ENCODE measurements around the gene YEATS2. TPM values are rescaled to one million over a fixed set of nuclear protein-coding genes. Genes with fewer than 3 reads are reported as not detected.
A peak's percentile ranks its signal among the peaks of the same experiment; 100 is the strongest.

The YEATS2 gene
- polyA plus RNA-seq, 4 donors, result 3.5 to 19.2 (median 6.0) TPM

GRCh38 chr3:183802989-183803388 is 105.4 kb downstream of the YEATS2 start:
- no peaks in the 10 kb centered on the region for H3K9me3 ChIP-seq (ENCODE audit: control insufficient read depth in 2 of 2, insufficient read depth in 1 of 2, low read depth in 1 of 2, low read length in 1 of 2)
- no peak overlapping the region for H3K4me3 ChIP-seq (ENCODE audit: low read depth in 1 of 3, low read length in 3 of 3)
- FAIRE-seq (no peak), DNase-seq (no peak)
- H3K27me3 ChIP-seq (ENCODE audit: control insufficient read depth in 3 of 3, insufficient read depth in 3 of 3, low read length in 3 of 3), result no peaks in the 10 kb centered on the region
- 83 to 88% (median 85%) methylated on average over 6 of the region's 6 CpGs for WGBS, 3 donors
- no peak overlapping the region for H3K27ac ChIP-seq (ENCODE audit: low read depth in 1 of 3, low read length in 2 of 3)
- no peaks in the 10 kb centered on the region for H3K4me1 ChIP-seq (ENCODE audit: control insufficient read depth in 3 of 3, insufficient read depth in 2 of 3, low read depth in 1 of 3, low read length in 2 of 3)
- peaks cover 21 to 73% (median 34%) of the 10 kb centered on the region in 3 donors for H3K36me3 ChIP-seq (ENCODE audit: control insufficient read depth in 3 of 3, insufficient read depth in 2 of 3, low read depth in 1 of 3, low read length in 3 of 3)

GRCh38 chr3:183807209-183807728 is 109.7 kb downstream of the YEATS2 start:
- Histone ChIP-seq H3K36me3 (ENCODE audit: control insufficient read depth in 3 of 3, insufficient read depth in 2 of 3, low read depth in 1 of 3, low read length in 3 of 3) (peaks cover 14 to 75% (median 24%) of the 10 kb centered on the region in 3 donors), H3K4me1 (ENCODE audit: control insufficient read depth in 3 of 3, insufficient read depth in 2 of 3, low read depth in 1 of 3, low read length in 2 of 3) (peaks cover 0 to 7% (median 0%) of the 10 kb centered on the region in 3 donors), H3K9me3 (ENCODE audit: control insufficient read depth in 2 of 2, insufficient read depth in 1 of 2, low read depth in 1 of 2, low read length in 1 of 2) (no peaks in the 10 kb centered on the region), H3K27ac (ENCODE audit: low read depth in 1 of 3, low read length in 2 of 3) (no peak overlapping the region), H3K4me3 (ENCODE audit: low read depth in 1 of 3, low read length in 3 of 3) (no peak overlapping the region), H3K27me3 (ENCODE audit: control insufficient read depth in 3 of 3, insufficient read depth in 3 of 3, low read length in 3 of 3) (no peaks in the 10 kb centered on the region)
- DNase-seq (peak; percentile 7 to 11), FAIRE-seq (no peak)
- WGBS, 3 donors, result 87 to 93% (median 93%) methylated on average over 12 of the region's 12 CpGs

DNA sequence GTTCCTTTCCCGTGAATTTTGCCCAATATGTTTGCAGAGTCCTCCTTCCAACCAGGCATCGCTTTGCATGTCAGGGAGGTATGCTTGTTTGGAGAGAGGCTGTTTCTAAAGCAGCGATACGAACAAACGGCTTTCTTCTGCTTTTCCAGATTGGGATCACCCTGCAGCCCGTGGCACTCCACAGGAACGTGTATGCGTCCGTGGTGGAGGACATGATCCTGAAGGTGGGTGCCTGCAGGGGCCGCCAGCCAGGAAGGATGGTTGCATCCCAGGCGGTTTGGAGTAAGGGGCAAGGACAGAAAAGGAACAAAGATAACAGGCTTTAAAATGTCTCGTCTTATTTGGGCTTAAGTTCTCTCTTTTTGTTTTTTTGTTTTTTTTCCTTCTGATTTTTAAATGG is 110.3 kb downstream of the YEATS2 start:
- no peaks in the 10 kb centered on the region for H3K27me3 ChIP-seq (ENCODE audit: control insufficient read depth in 3 of 3, insufficient read depth in 3 of 3, low read length in 3 of 3)
- H3K36me3 ChIP-seq (ENCODE audit: control insufficient read depth in 3 of 3, insufficient read depth in 2 of 3, low read depth in 1 of 3, low read length in 3 of 3), result peaks cover 14 to 71% (median 22%) of the 10 kb centered on the region in 3 donors
- FAIRE-seq, result no peak
- H3K9me3 ChIP-seq (ENCODE audit: control insufficient read depth in 2 of 2, insufficient read depth in 1 of 2, low read depth in 1 of 2, low read length in 1 of 2), result no peaks in the 10 kb centered on the region
- H3K4me1 ChIP-seq (ENCODE audit: control insufficient read depth in 3 of 3, insufficient read depth in 2 of 3, low read depth in 1 of 3, low read length in 2 of 3), result peaks cover 0 to 7% (median 0%) of the 10 kb centered on the region in 3 donors
- H3K4me3 ChIP-seq (ENCODE audit: low read depth in 1 of 3, low read length in 3 of 3), result no peak overlapping the region
- DNase-seq, result no peak
- no peak overlapping the region for H3K27ac ChIP-seq (ENCODE audit: low read depth in 1 of 3, low read length in 2 of 3)
- WGBS, 3 donors, result 96 to 97% (median 97%) methylated on average over 12 of the region's 12 CpGs

GRCh38 chr3:183808355-183808754 is 110.8 kb downstream of the YEATS2 start:
- Histone ChIP-seq H3K9me3 (ENCODE audit: control insufficient read depth in 2 of 2, insufficient read depth in 1 of 2, low read depth in 1 of 2, low read length in 1 of 2) (no peaks in the 10 kb centered on the region), H3K27me3 (ENCODE audit: control insufficient read depth in 3 of 3, insufficient read depth in 3 of 3, low read length in 3 of 3) (no peaks in the 10 kb centered on the region), H3K27ac (ENCODE audit: low read depth in 1 of 3, low read length in 2 of 3) (no peak overlapping the region), H3K4me3 (ENCODE audit: low read depth in 1 of 3, low read length in 3 of 3) (no peak overlapping the region), H3K36me3 (ENCODE audit: control insufficient read depth in 3 of 3, insufficient read depth in 2 of 3, low read depth in 1 of 3, low read length in 3 of 3) (peaks cover 14 to 71% (median 20%) of the 10 kb centered on the region in 3 donors), H3K4me1 (ENCODE audit: control insufficient read depth in 3 of 3, insufficient read depth in 2 of 3, low read depth in 1 of 3, low read length in 2 of 3) (peaks cover 0 to 7% (median 0%) of the 10 kb centered on the region in 3 donors)
- FAIRE-seq (no peak), DNase-seq (no peak)
- WGBS, 3 donors, result 94 to 97% (median 95%) methylated on average over 11 of the region's 11 CpGs

DNA sequence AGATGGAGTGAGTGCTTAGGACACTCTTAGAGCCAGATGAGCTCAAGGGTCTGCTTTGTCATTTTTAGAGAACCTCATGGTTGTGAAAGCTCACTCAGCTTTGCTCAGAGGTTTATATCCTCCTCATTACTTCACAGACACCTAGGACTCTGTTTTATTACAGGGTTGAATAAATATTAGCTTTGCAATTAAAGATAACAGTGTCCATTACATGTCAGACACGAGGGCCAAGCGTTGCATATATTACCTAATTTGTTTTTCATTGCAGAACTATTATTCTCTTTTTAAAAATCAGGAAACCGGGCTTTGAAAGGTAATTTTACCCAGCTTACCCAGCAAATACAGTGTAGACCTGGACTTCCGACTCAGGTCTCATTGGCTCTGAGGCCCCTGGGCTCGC is 111.7 kb downstream of the YEATS2 start:
- no peaks in the 10 kb centered on the region for H3K27me3 ChIP-seq (ENCODE audit: control insufficient read depth in 3 of 3, insufficient read depth in 3 of 3, low read length in 3 of 3)
- H3K4me1 ChIP-seq (ENCODE audit: control insufficient read depth in 3 of 3, insufficient read depth in 2 of 3, low read depth in 1 of 3, low read length in 2 of 3), result peaks cover 0 to 7% (median 0%) of the 10 kb centered on the region in 3 donors
- 41 to 74% (median 44%) methylated on average over 5 of the region's 5 CpGs for WGBS, 3 donors
- no peak for FAIRE-seq
- DNase-seq, result peak; percentile 50 to 64
- peaks cover 14 to 67% (median 14%) of the 10 kb centered on the region in 3 donors for H3K36me3 ChIP-seq (ENCODE audit: control insufficient read depth in 3 of 3, insufficient read depth in 2 of 3, low read depth in 1 of 3, low read length in 3 of 3)
- no peak overlapping the region for H3K4me3 ChIP-seq (ENCODE audit: low read depth in 1 of 3, low read length in 3 of 3)
- H3K27ac ChIP-seq (ENCODE audit: low read depth in 1 of 3, low read length in 2 of 3), result no peak overlapping the region
- no peaks in the 10 kb centered on the region for H3K9me3 ChIP-seq (ENCODE audit: control insufficient read depth in 2 of 2, insufficient read depth in 1 of 2, low read depth in 1 of 2, low read length in 1 of 2)

GRCh38 chr3:183810643-183811594 is 113.3 kb downstream of the YEATS2 start:
- no peak overlapping the region for H3K27ac ChIP-seq (ENCODE audit: low read depth in 1 of 3, low read length in 2 of 3)

DNA sequence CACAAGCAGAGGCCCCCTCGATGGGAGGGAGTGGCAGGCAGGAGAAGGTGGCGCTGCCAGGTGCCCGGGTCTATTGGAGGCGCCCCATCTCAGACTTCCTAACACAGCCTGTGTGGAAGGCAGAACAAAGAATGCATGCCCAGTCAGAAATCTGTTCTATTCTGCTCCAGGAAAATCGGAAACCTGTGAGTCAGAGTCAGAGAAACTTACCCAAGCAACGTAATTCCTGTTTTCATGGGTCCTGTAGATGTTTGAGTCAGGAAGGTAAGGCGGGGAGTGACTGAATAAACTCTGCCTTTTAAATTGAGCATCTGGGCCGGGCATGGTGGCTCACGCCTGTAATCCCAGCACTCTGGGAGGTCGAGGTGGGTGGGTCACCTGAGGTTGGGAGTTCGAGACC is 114.0 kb downstream of the YEATS2 start:
- H3K27me3 ChIP-seq (ENCODE audit: control insufficient read depth in 3 of 3, insufficient read depth in 3 of 3, low read length in 3 of 3), result no peaks in the 10 kb centered on the region
- no peaks in the 10 kb centered on the region for H3K9me3 ChIP-seq (ENCODE audit: control insufficient read depth in 2 of 2, insufficient read depth in 1 of 2, low read depth in 1 of 2, low read length in 1 of 2)
- peaks cover 8 to 63% (median 12%) of the 10 kb centered on the region in 3 donors for H3K36me3 ChIP-seq (ENCODE audit: control insufficient read depth in 3 of 3, insufficient read depth in 2 of 3, low read depth in 1 of 3, low read length in 3 of 3)
- DNase-seq, result no peak
- WGBS, 3 donors, result 92 to 95% (median 92%) methylated on average over 11 of the region's 11 CpGs
- H3K4me1 ChIP-seq (ENCODE audit: control insufficient read depth in 3 of 3, insufficient read depth in 2 of 3, low read depth in 1 of 3, low read length in 2 of 3), result peaks cover 0 to 7% (median 0%) of the 10 kb centered on the region in 3 donors
- H3K27ac ChIP-seq (ENCODE audit: low read depth in 1 of 3, low read length in 2 of 3), result no peak overlapping the region
- H3K4me3 ChIP-seq (ENCODE audit: low read depth in 1 of 3, low read length in 3 of 3), result no peak overlapping the region
- FAIRE-seq, result no peak

More at GRCh38 chr3:183810643-183811594, 113.3 kb downstream of the YEATS2 start:
- H3K9me3 ChIP-seq (ENCODE audit: control insufficient read depth in 2 of 2, insufficient read depth in 1 of 2, low read depth in 1 of 2, low read length in 1 of 2), result no peaks in the 10 kb centered on the region
- peaks cover 0 to 7% (median 0%) of the 10 kb centered on the region in 3 donors for H3K4me1 ChIP-seq (ENCODE audit: control insufficient read depth in 3 of 3, insufficient read depth in 2 of 3, low read depth in 1 of 3, low read length in 2 of 3)
- no peak for DNase-seq
- H3K36me3 ChIP-seq (ENCODE audit: control insufficient read depth in 3 of 3, insufficient read depth in 2 of 3, low read depth in 1 of 3, low read length in 3 of 3), result peaks cover 8 to 60% (median 13%) of the 10 kb centered on the region in 3 donors
- no peaks in the 10 kb centered on the region for H3K27me3 ChIP-seq (ENCODE audit: control insufficient read depth in 3 of 3, insufficient read depth in 3 of 3, low read length in 3 of 3)
- no peak overlapping the region for H3K4me3 ChIP-seq (ENCODE audit: low read depth in 1 of 3, low read length in 3 of 3)
- 92 to 95% (median 93%) methylated on average over 24 of the region's 24 CpGs for WGBS, 3 donors
- FAIRE-seq, result no peak

- no peak overlapping the region for H3K4me3 ChIP-seq (ENCODE audit: low read depth in 1 of 3, low read length in 3 of 3)
- DNase-seq (no peak), FAIRE-seq (no peak)
- H3K27ac ChIP-seq (ENCODE audit: low read depth in 1 of 3, low read length in 2 of 3), result no peak overlapping the region
- 75 to 91% (median 86%) methylated on average over 8 of the region's 8 CpGs for WGBS, 3 donors
- peaks cover 7 to 56% (median 7%) of the 10 kb centered on the region in 3 donors for H3K36me3 ChIP-seq (ENCODE audit: control insufficient read depth in 3 of 3, insufficient read depth in 2 of 3, low read depth in 1 of 3, low read length in 3 of 3)
- H3K4me1 ChIP-seq (ENCODE audit: control insufficient read depth in 3 of 3, insufficient read depth in 2 of 3, low read depth in 1 of 3, low read length in 2 of 3), result peaks cover 0 to 7% (median 0%) of the 10 kb centered on the region in 3 donors
- no peaks in the 10 kb centered on the region for H3K9me3 ChIP-seq (ENCODE audit: control insufficient read depth in 2 of 2, insufficient read depth in 1 of 2, low read depth in 1 of 2, low read length in 1 of 2)
- H3K27me3 ChIP-seq (ENCODE audit: control insufficient read depth in 3 of 3, insufficient read depth in 3 of 3, low read length in 3 of 3), result no peaks in the 10 kb centered on the region
These were observed 115.3 kb downstream of the YEATS2 start for GRCh38 chr3:183812761-183813445.
